HL-60 (cell line): Measurements from ENCODE around the gene GRM5.
"Not testable (repeated sequence)": the region's sequence is repeated elsewhere in the genome, so short reads cannot be mapped to it uniquely, and the experiment has no call there.

Experiments
- POLR2AphosphoS5 ChIP-seq: IDR thresholded peaks from 2 replicates; pipeline ENCODE4 v1.6.1; 2012; ENCODE audit warnings: low read depth
- TF ChIP-seq, protein P1 (sequence below): IDR thresholded peaks from one replicate; pipeline ENCODE4 v1.5.1; 2011; ENCODE audit warnings: low read length, control low read depth, inconsistent platforms; ENCODE audit not compliant: insufficient read depth

DNA sequence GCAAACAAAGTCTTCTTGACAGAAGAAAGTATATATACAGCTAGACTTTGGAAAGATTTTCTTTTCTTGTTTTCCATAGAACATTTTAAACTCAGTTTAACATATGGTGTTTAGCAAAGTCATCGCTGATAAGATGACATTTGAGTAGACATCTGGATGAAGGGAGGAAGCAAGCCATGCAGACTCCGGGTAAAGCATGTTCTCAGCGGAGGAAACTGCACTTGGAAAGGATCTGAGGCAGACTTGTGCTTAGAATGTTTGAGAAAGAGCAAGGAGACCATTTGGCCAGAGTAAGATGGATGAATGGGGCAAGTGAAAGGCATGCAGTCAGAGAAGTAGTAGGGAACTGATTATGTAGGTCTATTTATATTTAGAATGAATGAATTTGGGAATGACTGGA, 105.9 kb downstream of the GRM5 start:
- TF ChIP-seq, protein P1, sequence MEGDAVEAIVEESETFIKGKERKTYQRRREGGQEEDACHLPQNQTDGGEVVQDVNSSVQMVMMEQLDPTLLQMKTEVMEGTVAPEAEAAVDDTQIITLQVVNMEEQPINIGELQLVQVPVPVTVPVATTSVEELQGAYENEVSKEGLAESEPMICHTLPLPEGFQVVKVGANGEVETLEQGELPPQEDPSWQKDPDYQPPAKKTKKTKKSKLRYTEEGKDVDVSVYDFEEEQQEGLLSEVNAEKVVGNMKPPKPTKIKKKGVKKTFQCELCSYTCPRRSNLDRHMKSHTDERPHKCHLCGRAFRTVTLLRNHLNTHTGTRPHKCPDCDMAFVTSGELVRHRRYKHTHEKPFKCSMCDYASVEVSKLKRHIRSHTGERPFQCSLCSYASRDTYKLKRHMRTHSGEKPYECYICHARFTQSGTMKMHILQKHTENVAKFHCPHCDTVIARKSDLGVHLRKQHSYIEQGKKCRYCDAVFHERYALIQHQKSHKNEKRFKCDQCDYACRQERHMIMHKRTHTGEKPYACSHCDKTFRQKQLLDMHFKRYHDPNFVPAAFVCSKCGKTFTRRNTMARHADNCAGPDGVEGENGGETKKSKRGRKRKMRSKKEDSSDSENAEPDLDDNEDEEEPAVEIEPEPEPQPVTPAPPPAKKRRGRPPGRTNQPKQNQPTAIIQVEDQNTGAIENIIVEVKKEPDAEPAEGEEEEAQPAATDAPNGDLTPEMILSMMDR, result not testable (repeated sequence)
- TF ChIP-seq POLR2AphosphoS5, result not testable (repeated sequence)
